ENCODE measurements around the gene SLC35B4.
"Not testable (repeated sequence)": the region's sequence is repeated elsewhere in the genome, so short reads cannot be mapped to it uniquely, and the experiment has no call there.

Gene SLC35B4

DNA sequence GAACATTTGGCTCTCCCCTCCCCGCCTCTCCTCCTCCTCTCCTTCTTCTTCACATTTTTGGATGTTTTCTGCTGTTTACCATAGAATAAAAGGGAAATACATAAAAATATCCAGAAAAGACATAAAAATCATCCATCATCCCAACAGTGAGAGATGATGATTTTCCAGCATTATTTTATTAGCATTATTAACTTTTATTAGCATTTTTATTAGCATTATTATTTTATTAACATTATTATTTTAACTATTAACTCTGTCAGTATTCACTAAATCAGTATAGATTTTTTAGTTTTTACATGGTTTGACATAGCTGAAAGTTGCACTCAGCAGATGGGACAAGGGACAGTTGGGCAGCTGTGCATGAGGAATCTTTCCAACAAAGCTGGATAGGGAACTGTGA is 16.2 kb upstream of the SLC35B4 start:
- DNase-seq (ENCODE audit: low read depth in 3 of 3, low spot score in 1 of 3): no peak

DNA sequence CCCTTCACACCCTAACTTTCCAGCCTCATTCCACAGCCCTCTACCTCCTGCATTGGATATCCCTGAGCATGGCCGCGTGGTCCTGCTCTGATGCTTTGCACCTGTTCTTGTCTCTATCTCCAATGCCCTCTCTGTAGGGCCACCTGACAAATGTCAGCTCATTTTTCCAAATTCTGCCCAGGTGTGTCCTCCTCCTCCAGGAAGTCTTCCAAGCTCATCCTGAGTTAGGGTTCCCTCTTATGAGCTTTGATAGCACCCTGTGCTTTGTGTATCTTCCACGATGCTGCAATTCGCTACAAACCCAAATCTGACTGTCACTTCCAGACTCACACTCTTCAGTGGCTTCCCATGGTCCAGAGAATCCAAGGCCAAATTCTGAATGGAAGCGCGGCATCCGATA is 14.7 kb upstream of the SLC35B4 start:
- no peak for DNase-seq (ENCODE audit: low read depth in 3 of 3, low spot score in 1 of 3)

DNA sequence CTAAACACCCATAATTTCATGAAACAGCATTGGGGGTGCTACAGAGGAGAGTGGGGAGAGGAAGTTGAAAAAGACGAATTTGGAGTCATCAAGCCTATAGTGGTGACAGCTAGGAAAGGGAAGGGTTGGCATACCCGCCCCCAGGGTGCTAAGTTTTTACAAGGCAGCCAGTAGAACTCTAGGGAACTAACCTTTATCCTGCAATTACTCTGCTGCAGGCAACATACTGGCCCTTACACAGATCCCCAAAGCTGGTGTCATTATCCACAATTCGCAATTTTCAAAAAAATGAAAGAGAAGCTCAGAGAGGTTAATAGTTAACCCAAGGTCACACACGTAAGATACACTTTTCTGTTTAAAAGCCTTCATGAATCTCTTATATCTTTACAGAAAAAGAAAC is 14.2 kb upstream of the SLC35B4 start:
- no peak for DNase-seq (ENCODE audit: low read depth in 3 of 3, low spot score in 1 of 3)

DNA sequence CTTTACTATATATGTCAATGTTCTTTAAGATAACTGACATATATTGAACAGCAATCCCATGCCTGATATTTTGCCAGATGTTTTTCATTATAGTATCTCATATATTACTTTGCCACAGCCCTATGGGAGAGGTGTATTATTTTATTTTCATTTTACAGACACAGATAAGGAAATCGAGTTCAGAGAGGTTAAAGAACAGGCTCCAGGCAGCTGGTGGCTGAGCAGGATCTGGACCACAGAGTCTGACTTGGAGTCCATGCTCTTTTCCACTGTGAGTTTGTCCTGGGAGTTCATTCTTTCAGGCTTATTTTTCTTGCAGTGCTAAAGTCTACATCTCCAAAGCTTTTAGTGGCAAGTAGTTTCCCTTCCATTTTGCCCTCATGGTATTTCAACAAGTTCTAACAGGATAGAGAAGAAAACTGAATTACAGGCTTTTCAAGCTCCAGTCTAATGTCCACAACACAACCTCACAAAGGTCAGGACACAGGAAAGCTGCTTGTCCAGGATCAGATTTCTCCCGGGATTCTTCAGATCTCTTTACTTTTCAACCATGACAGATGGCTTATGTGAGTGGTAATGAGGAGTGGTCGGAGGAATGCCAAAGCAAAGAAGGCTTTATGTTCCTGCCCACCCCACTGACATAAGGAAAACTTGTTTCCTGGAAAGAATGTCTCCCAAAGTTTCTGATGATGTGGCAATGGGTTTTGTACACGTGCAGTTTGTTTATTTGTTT is 13.1 kb upstream of the SLC35B4 start:
- DNase-seq (ENCODE audit: low read depth in 3 of 3, low spot score in 1 of 3): no peak

DNA sequence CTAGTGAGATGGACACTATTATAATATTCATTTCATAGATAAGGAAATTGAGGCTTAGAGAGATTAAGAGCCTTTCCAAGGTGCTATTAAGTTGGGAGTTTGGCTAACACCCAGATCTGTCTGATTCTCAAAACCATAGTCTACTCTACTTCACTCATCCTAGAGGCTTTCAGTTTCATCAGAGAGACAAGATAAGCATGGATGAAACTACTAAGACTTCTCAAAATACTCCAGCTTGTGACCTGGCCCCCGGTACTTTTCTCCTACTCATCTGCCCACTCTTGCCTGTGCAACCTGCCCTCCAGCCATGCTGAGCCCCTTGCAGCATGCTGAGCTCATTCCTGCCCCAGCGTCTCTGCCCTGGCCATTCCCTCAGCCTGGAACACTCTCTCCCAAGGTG is 12.2 kb upstream of the SLC35B4 start:
- no peak for DNase-seq (ENCODE audit: low read depth in 3 of 3, low spot score in 1 of 3)

DNA sequence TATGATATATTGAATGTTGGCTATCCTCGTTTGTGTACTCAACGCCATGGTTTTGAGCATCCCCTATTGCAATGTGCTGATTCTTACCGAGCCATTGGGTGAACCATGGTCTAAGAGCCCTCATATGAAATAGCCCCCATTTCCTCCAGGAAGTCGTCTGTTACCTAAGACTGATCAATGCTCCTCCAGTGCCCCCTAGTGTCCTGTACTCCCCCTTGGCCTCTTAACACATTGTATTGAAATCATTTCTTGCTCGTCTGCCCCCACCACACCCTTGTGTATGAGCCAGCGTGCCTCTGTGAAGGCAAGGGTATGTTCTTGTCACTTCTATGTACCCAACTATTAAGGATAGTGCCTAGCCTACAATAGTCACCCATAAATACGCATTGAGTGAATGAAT is 11.2 kb upstream of the SLC35B4 start:
- peak in 2 of 3 donors; percentile 7 to 26 for DNase-seq (ENCODE audit: low read depth in 3 of 3, low spot score in 1 of 3)

DNA sequence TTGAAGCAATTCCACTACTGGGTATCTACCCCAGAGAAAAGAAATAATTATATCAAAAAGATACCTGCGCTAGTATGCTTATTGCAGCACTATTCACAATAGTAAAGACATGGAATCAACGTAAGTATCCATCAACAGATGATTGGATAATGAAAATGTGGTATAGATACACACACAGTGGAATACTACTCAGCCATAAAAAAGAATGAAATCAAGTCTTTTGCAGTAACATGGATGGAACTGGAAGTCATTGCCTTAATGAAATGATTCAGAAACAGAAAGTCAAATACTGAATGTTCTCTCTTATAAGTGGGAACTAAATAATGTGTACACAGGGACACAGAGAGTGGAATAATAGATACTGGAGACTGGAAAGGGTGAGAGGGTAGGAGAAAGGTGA is 7.4 kb upstream of the SLC35B4 start:
- DNase-seq (ENCODE audit: low read depth in 3 of 3, low spot score in 1 of 3): no peak

DNA sequence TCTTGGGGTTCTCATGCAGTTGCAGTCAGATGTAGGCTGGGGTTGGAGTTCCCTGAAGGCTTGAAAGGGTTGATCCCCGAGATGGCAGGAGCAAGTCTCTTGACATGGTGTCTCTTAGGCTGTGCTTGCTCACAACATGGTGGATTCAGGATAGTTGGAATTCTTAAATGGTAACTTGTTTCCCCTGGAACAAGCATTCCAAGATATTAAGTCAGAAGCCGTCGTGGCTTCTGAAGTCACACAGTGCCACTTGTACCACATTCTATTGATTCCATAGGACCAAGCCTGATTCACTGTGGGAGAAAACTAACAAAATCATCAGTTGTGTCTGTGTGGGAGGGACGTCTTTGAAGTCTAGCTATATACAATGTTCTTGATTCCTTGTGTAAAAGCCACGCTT is 3.5 kb upstream of the SLC35B4 start:
- no peak for DNase-seq (ENCODE audit: low read depth in 3 of 3, low spot score in 1 of 3)

DNA sequence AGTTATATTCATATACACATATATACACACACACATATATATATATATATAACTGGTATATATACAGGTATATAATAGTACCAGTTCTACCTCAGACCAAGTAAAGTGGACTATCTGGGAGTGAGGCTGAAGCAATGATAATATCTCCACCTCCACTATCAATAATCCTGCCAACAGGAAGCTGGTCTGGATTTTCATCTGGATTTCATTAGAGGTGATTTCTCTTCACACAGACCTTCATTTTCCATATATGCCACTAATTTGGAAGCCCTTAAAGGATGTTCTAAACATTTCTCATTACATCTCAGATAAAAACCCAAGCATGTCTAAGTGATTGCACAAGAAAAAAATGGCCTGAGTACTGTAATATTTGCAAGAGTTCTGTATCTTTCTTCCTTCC is 1.7 kb upstream of the SLC35B4 start:
- DNase-seq (ENCODE audit: low read depth in 3 of 3, low spot score in 1 of 3): no peak

DNA sequence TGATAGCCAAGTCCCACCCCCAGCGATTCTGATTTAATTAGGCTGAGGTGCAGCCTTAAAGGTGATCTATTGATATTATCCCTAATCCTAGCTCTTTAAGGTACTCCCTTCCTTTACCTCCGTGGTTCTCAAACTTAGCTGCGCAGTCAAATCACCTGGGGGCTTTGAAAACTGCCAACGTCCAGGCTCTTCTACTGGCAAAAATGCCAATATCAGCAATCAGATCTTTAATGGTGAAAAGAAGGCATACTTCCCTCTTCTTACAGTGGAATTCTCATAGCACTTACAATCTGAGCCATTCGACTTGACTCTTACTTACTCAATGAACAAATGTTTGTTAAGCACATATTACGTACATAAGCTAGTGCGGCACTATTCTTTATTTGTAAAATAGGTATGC is 704 bp upstream of the SLC35B4 start:
- no peak for DNase-seq (ENCODE audit: low read depth in 3 of 3, low spot score in 1 of 3)

DNA sequence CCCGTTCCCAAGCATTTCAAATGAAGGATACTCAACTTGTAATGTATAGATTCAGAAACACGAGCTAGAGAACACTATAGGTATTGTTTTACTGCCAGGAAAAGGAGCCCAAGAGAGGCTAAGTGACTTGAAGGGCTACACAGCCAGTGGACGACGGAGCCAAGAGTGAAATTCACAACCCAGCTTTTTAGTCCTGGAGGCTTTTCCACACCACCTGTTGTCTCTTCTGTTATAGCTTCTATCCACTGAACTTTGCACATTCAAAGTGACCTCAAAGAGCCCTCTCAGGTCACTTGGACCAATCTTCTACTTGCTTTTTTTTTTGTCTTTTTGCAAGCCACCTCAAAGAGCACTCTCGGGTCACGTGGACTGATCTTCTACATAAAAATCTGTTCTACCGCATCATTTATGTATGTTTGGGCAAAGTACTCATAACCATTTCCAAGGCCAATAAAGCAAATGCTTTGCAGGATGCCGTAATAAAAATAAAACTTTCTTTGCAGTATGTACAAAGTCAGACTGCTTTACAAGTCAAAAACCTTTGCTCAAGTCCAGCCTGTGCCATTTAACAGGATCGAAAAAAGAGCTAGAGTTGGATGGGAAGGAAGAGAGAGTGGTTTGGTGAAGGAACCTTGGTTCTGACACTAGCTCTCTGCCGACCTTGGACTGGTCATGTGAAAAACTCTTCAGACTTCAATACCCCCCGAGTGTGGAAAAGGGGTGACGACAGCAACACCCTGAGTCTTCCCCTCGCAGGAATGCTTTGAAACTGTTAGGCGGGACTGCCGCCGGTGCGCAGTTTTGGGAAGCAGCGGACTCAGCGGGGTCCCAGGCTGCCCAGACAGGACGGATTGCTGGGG is 821 bp downstream of the SLC35B4 start:
- no peak for DNase-seq (ENCODE audit: low read depth in 3 of 3, low spot score in 1 of 3)

DNA sequence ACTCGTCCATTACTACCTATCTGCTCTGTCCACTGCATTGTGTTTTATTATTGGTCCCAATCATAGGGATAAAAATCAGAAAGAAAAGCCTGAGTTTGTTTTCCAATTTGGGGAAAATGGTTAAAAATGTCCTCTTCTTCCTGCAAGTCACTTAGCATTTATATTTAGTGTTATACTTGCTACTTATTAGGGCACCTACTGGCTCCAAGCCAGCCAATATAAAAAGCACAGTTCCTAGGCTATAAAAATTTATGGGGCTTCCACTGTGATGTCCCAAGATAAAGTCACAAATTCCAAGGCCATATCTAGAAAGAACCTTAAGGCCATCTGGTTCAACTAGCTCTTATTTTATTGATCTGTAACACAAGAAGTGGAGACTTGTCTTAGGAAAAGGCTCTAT is 3.2 kb downstream of the SLC35B4 start:
- no peak for DNase-seq (ENCODE audit: low read depth in 3 of 3, low spot score in 1 of 3)

DNA sequence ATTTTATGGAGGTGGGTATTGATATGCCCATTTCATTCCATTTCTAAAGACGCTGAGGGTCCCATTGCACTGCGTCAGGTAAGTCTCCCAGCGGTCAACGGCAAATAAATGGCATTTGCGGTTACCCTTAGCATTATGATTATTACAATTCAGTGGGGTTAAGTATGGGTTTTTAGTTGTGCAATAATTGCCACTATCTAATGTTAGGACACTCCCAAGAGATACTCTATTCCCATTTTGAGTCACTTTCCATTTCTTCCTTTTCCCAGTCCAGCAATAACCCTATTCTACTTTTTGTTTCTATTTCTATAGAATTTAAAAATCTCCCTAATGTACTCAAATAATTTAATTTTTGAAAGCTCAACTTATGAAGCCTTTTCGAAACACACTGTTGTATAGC is 4.0 kb downstream of the SLC35B4 start:
- no peak for DNase-seq (ENCODE audit: low read depth in 3 of 3, low spot score in 1 of 3)

DNA sequence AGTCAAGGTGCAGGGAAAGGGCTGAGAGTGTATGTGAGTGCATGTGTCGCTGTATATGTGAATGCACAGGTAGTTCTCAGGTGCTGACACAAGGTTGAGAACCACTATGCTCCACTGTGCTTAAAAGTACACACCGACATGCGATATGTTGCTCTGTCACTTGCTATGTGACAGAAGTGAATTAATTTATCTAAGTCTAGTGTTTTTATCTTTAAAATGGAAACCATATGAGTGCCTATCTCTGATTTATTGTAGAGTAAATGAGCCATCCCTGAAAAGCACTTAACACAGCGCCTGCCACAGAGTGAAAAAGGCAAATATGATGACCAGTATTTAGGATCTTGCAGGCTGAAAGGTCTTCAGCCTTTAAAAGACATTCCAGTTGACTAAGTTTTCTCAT is 4.9 kb downstream of the SLC35B4 start:
- DNase-seq (ENCODE audit: low read depth in 3 of 3, low spot score in 1 of 3): no peak

DNA sequence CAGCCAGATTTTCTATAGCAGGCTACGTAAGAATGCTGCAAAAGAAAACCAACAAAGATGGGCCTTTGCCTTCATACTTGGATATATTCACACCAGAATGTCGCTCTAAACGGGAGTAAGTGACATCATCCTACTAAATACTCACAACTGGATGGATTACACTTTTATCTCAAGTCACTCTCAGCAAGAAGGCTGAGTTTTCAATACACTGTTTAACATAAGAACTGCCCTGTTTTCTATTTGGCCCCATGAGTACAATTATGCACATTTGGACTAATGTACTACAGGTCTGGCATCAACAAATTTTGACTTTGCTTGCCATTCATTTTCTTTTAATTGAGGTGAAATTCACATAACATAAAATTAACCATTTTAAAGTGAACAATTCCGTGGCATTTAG is 8.2 kb downstream of the SLC35B4 start:
- DNase-seq (ENCODE audit: low read depth in 3 of 3, low spot score in 1 of 3): no peak

DNA sequence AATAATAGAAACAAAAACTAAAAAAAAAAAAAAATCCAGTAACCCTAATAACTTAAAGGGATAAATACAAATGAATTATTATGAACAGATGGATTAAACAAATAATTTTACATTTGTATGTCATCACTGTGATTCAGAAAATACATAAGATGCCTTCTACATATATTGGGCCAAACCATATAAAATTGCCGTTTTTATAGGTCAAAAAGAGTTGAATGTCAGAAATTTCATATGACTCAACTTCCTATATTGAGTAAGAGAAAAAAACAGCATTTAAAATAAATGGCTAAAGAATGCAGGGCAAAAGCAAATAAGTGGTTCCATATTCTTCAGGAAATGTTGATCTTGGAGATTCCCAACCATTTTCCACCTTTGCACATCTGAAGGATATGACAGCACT is 9.4 kb downstream of the SLC35B4 start:
- DNase-seq (ENCODE audit: low read depth in 3 of 3, low spot score in 1 of 3): no peak

DNA sequence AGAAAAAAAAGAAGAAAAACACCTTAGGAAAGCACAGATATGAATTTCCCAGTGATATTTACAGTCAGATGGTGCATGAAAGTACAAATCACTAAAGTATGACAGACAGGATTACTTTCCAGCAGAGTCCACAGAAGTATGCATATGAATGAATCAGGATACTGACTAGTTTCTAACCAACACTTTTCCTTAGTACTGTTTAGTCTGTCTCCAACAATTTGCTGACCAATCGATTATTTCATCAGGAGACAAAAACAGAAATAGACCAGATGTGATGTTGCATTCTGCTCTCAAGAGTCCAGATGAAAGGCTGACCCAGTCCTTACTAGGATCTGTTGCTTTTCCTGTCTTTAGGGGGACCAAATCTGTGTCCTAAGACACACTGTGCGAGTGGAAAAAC is 14.6 kb downstream of the SLC35B4 start:
- no peak for DNase-seq (ENCODE audit: low read depth in 3 of 3, low spot score in 1 of 3)

DNA sequence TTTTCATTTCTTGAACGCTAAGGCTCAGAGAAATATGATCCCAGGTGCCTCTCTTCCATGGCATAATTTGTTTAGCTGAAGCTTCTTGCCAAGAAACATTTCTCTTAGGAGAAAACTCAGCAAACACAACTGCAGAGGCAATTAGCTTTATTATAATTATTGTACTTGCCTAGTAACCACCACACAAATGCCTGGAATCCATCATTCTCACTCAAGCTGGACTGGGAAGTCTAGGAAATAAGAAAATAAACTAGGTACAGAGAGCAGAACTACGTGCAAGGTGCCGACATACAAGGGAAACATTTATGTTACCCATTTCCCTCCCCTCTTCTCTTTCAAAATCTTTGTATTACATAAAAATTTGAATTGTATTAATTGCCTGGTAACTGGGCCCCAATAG is 15.1 kb downstream of the SLC35B4 start:
- no peak for DNase-seq (ENCODE audit: low read depth in 3 of 3, low spot score in 1 of 3)

DNA sequence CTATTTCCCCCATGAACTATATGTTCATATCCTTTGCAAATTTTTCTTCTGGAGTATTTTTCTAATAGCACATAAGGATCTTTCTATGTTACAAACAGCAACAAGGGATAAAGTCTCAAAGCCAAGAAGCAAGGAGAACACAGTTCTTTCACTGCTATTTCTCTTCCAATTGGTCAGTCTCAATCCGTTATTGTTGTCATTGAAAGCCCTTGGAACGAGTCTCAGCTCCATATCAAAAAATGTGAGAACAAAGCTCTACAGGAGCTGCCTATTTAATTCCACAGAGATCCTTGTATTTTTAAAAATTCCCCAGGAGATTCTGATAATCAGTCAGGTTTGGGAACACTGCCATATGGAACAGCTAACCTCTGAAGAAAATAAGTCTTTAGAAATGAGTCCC is 15.7 kb downstream of the SLC35B4 start:
- DNase-seq (ENCODE audit: low read depth in 3 of 3, low spot score in 1 of 3): no peak

DNA sequence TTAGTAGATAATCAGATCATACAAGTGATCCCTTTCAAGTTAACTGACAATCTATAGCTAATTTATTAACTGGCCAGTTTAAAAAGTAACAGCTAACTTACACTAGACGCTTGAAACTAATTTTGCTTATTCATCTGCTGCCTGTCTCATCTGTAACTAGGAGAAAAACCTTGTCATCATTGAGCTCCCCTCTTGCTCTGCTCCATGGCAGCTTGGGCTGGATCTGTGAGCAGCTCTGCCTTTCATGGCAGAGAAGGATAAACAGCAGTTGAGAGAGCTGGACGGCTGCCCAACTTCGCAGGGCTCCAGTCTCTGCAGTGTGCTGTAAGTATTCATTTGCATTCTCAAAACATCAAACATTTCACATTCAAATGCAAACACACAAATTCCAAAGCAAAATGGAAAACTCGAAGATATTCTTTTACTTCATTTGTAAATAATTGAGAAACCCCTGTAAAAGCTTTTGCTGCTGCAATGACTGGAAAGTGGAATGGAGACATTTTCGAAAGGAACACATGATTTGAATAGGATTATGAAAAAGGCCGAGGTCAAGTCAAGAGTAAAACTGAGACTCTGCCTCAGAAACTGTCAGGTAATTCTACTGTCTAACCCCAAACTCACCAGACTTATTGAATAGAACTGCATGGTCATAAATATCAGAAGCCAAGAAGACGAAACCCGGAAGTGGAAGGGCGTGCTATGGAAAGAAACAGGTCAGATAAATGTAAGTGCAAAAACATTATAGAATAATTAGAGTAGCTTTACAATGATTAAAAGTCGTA is 17.6 kb downstream of the SLC35B4 start:
- no peak for DNase-seq (ENCODE audit: low read depth in 3 of 3, low spot score in 1 of 3)

DNA sequence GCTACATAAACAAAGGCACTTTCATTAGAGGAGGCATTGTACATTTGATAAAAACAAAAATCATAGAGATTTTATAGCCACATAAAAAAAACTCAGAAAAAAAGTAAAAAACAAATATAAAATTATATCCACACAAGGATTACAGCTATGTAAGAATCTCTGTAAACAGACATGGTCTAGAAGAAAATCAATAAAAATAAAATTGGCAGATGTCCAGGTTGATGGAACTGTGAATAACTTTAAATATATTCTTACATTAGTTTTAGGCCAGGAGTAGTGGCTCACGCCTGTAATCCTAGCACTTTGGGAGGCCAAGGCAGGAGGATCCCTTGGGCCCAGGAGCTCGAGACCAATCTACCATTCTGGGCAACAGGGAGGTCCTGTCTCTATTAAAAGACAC is 19.2 kb downstream of the SLC35B4 start:
- DNase-seq (ENCODE audit: low read depth in 3 of 3, low spot score in 1 of 3): no peak

DNA sequence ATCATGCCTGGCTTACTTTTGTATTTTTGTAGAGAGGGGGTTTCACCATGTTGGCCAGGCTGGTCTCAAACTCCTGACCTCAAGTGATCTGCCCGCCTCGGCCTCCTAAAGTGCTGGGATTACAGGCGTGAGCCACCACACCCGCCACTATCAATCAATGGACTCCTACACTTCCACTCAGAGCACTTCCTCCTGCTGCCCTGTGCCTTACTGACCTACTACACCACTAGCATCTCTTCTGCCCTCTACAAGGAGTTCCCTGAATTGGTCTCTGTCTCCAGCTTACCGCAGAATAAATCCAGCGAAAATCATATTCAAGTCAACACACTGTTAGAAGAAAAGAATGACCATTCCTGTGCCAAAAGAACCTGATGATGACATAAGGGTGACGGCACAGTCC is 20.7 kb downstream of the SLC35B4 start:
- DNase-seq (ENCODE audit: low read depth in 3 of 3, low spot score in 1 of 3): not testable (repeated sequence)
